ENCODE results near the gene PLEKHG5.

DNA sequence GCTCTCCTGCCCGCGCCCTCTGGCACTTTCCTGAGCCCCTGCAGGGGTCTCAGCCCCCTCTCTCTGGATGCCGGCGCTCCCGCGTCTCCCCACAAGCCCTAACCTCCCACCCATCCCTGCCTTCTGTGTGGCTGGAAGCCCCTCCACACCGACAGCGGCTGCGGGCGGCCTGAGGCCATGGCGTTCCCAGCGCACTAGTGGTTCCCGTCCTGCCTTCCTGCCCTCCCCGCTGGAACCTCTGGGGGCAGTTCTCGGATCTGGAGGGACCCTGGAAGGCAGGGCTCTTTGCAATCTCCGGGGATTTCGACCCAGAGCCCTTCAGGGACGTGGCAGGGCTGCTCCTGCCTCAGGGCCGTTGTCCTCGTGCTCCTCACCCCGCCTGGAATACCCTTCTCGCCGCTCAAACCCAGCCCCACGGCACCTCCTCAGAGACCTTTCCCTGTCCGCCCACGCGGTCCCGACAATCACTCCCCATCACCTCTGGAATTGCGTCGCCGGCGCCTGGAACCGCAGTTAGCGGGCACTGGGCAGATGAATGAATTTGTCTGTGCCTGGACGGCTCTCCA, 67.4 kb downstream of the PLEKHG5 start:
- TF ChIP-seq, protein P1, sequence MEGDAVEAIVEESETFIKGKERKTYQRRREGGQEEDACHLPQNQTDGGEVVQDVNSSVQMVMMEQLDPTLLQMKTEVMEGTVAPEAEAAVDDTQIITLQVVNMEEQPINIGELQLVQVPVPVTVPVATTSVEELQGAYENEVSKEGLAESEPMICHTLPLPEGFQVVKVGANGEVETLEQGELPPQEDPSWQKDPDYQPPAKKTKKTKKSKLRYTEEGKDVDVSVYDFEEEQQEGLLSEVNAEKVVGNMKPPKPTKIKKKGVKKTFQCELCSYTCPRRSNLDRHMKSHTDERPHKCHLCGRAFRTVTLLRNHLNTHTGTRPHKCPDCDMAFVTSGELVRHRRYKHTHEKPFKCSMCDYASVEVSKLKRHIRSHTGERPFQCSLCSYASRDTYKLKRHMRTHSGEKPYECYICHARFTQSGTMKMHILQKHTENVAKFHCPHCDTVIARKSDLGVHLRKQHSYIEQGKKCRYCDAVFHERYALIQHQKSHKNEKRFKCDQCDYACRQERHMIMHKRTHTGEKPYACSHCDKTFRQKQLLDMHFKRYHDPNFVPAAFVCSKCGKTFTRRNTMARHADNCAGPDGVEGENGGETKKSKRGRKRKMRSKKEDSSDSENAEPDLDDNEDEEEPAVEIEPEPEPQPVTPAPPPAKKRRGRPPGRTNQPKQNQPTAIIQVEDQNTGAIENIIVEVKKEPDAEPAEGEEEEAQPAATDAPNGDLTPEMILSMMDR (IDR thresholded peaks at IDR 0.05), result no peak
- TF ChIP-seq CEBPB (IDR thresholded peaks at IDR 0.05) (no peak), RNF2 (IDR thresholded peaks at IDR 0.05; ENCODE audit: borderline replicate concordance, low read depth) (no peak), HOXB13 (CRISPR knock-in tag; IDR thresholded peaks at IDR 0.05; ENCODE audit: low read depth) (no peak), POLR2A (IDR thresholded peaks at IDR 0.05; ENCODE audit: low read length) (no peak), CHD2 (IDR thresholded peaks at IDR 0.05; ENCODE audit: low read length, partially characterized antibody) (no peak), EP300 (IDR thresholded peaks at IDR 0.05) (no peak), MAFK (IDR thresholded peaks at IDR 0.05; ENCODE audit: partially characterized antibody) (no peak), ESRRA (IDR thresholded peaks at IDR 0.05; ENCODE audit: borderline replicate concordance, low read length) (no peak), ZSCAN20 (CRISPR knock-in tag; IDR thresholded peaks at IDR 0.05) (no peak)
